Measurements from ENCODE around the gene ZNF845. TPM values are rescaled to one million over a fixed set of nuclear protein-coding genes. Genes with fewer than 3 reads are reported as not detected.
A peak's percentile ranks its signal among the peaks of the same experiment; 100 is the strongest.
"Not testable (repeated sequence)": the region's sequence is repeated elsewhere in the genome, so short reads cannot be mapped to it uniquely, and the experiment has no call there.

The ZNF845 gene
- total and polyA plus RNA-seq, 4 donors: 2.4 to 8.8 (median 4.5) TPM

DNA sequence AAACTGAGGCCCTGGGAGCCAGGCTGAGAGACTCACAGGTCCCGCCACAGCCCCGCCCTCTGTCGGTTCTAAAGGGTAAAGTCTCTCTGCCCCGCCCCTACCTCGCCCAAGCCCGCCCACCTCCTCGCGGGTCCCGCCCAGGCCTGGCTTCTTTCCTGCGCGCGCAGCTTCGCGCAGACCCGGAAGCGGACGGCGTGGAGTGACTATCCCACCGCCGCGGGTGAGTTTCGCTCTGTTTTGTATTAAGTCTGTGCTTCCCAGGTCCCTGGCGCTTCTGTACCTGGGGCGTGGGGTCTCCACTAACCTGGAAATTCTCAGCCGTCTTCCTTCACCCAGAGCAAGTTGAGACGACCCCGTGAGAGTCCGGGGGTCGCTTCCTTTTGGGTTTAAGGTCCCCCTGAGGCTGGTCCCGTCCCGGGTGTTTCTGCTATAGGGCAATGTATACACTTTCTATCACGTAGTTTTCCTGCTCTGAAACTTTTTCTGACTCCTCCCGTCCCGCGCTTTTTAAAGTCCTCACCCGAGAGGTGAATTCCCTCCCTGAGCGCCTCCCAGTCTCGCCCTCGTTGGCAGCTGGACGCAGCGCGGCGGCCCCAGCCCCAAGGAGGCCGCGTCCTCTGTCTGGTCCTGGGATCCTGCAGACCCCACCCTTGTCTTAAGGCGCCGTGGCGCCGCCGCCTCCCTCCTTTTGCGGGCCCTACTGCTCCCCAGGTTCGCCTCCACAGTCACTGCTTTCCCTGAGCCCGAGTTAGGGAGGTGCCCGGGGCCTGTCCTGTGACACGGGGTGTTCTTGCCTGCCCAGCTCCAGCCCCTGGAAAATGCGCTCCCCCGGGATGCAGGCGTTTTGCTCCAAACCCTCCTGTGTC, 61.7 kb downstream of the ZNF845 start, which contains the start of gene ZNF765:
Gene ZNF765, plus strand, starts transcription at position 176 of the 866 bp plus-strand sequence. CDS start 2,867 bp downstream, outside the sequence.
- Histone ChIP-seq H3K27me3 (ENCODE audit: control insufficient read depth in 3 of 3, insufficient read depth in 3 of 3, low read length in 2 of 3) (no peaks in the 10 kb centered on the region), H3K36me3 (ENCODE audit: control insufficient read depth in 4 of 4, insufficient read depth in 4 of 4, low read length in 4 of 4) (peaks cover 3 to 10% (median 9%) of the 10 kb centered on the region in 4 donors), H3K4me3 (peak within 1 kb of the TSS; percentile 69), H3K9me3 (ENCODE audit: control insufficient read depth in 4 of 4, insufficient read depth in 3 of 4, low read length in 3 of 4) (peaks cover 0 to 3% (median 0%) of the 10 kb centered on the region in 4 donors), H3K4me1 (ENCODE audit: control insufficient read depth in 5 of 5, insufficient read depth in 5 of 5, low read length in 5 of 5) (peaks cover 0 to 16% (median 3%) of the 10 kb centered on the region in 5 donors), H3K9ac (ENCODE audit: insufficient read depth in 1 of 2, low read length in 2 of 2) (peak within 1 kb of the TSS; percentile 37 to 77), H3K27ac (ENCODE audit: low read depth in 1 of 2, low read length in 1 of 2) (peak within 1 kb of the TSS; percentile 81 to 90)
- 1% methylated on average over 58 of the region's 58 CpGs for WGBS, 2 donors
- peak; percentile 99 for ATAC-seq (ENCODE audit: insufficient read depth, low FRiP score)
- TF ChIP-seq, protein P1, sequence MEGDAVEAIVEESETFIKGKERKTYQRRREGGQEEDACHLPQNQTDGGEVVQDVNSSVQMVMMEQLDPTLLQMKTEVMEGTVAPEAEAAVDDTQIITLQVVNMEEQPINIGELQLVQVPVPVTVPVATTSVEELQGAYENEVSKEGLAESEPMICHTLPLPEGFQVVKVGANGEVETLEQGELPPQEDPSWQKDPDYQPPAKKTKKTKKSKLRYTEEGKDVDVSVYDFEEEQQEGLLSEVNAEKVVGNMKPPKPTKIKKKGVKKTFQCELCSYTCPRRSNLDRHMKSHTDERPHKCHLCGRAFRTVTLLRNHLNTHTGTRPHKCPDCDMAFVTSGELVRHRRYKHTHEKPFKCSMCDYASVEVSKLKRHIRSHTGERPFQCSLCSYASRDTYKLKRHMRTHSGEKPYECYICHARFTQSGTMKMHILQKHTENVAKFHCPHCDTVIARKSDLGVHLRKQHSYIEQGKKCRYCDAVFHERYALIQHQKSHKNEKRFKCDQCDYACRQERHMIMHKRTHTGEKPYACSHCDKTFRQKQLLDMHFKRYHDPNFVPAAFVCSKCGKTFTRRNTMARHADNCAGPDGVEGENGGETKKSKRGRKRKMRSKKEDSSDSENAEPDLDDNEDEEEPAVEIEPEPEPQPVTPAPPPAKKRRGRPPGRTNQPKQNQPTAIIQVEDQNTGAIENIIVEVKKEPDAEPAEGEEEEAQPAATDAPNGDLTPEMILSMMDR (IDR thresholded peaks at IDR 0.05; ENCODE audit: control extremely low read depth, extremely low read depth): no peak
- DNase-seq: peak; percentile 96 to 97 (median 96)

- not testable (repeated sequence) for H3K9me3 ChIP-seq (ENCODE audit: control insufficient read depth in 4 of 4, insufficient read depth in 3 of 4, low read length in 3 of 4); DNase-seq; ATAC-seq (ENCODE audit: insufficient read depth, low FRiP score); H3K27me3 ChIP-seq (ENCODE audit: control insufficient read depth in 3 of 3, insufficient read depth in 3 of 3, low read length in 2 of 3)
- H3K4me3 ChIP-seq: peak overlapping the region; percentile 69
- H3K4me1 ChIP-seq (ENCODE audit: control insufficient read depth in 5 of 5, insufficient read depth in 5 of 5, low read length in 5 of 5): peaks cover 0 to 16% (median 3%) of the 10 kb centered on the region in 5 donors
- peak overlapping the region in 1 of 2 donors; percentile 81 for H3K27ac ChIP-seq (ENCODE audit: low read depth in 1 of 2, low read length in 1 of 2)
- H3K36me3 ChIP-seq (ENCODE audit: control insufficient read depth in 4 of 4, insufficient read depth in 4 of 4, low read length in 4 of 4): peaks cover 4 to 14% (median 10%) of the 10 kb centered on the region in 4 donors
- peak overlapping the region in 1 of 2 donors; percentile 37 for H3K9ac ChIP-seq (ENCODE audit: insufficient read depth in 1 of 2, low read length in 2 of 2)
- WGBS, 2 donors: 17 to 29% methylated on average over 9 of the region's 9 CpGs
Observed at GRCh38 chr19:53395840-53396524, 62.4 kb downstream of the ZNF845 start.

DNA sequence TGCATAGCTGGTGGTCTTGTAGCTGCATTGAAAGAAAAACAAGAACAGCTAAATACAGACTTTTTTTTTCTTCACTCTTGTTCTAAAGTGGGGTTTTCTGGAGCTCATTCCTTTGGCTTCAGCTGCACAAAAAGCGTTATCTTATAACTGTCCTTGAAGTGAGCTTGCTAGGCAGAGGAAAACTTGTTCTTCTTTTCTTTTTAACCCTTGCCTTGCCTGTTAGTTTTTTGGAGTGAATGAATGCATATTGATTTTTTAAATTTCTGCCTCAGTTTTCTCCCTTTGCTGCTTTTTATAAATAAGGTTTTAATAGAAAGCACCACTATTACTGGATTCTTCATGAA, 62.9 kb downstream of the ZNF845 start:
- H3K27me3 ChIP-seq (ENCODE audit: control insufficient read depth in 3 of 3, insufficient read depth in 3 of 3, low read length in 2 of 3): no peaks in the 10 kb centered on the region
- H3K9me3 ChIP-seq (ENCODE audit: control insufficient read depth in 4 of 4, insufficient read depth in 3 of 4, low read length in 3 of 4): no peaks in the 10 kb centered on the region
- 7 to 15% methylated on average over 1 of the region's 1 CpG for WGBS, 2 donors
- DNase-seq: no peak
- no peak overlapping the region for H3K27ac ChIP-seq (ENCODE audit: low read depth in 1 of 2, low read length in 1 of 2)
- peaks cover 0 to 16% (median 3%) of the 10 kb centered on the region in 5 donors for H3K4me1 ChIP-seq (ENCODE audit: control insufficient read depth in 5 of 5, insufficient read depth in 5 of 5, low read length in 5 of 5)
- no peak for ATAC-seq (ENCODE audit: insufficient read depth, low FRiP score)
- TF ChIP-seq, protein P1 (IDR thresholded peaks at IDR 0.05; ENCODE audit: control extremely low read depth, extremely low read depth): no peak
- no peak overlapping the region for H3K4me3 ChIP-seq
- H3K9ac ChIP-seq (ENCODE audit: insufficient read depth in 1 of 2, low read length in 2 of 2): no peak overlapping the region
- H3K36me3 ChIP-seq (ENCODE audit: control insufficient read depth in 4 of 4, insufficient read depth in 4 of 4, low read length in 4 of 4): peaks cover 4 to 15% (median 10%) of the 10 kb centered on the region in 4 donors

DNA sequence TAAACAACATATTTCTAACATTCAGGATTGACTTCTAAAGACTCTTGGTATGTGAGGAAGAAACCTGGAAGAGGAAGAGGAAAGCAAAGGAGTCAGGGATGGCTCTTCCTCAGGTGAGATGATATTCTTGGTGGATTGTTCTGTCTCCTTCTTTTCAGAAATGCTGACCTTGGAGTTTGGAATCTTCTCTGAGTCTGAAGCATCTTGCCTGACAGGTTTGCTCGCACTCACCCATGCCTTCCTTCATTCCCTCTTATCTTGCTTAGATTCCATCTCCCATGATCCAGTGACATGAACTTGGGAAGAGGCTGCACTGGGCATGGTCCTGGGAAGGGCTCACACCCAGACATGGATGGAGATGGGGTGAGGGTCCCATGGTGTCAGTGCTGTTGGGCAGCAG, 64.4 kb downstream of the ZNF845 start:
- not testable (repeated sequence) for ATAC-seq (ENCODE audit: insufficient read depth, low FRiP score); H3K9me3 ChIP-seq (ENCODE audit: control insufficient read depth in 4 of 4, insufficient read depth in 3 of 4, low read length in 3 of 4); H3K27me3 ChIP-seq (ENCODE audit: control insufficient read depth in 3 of 3, insufficient read depth in 3 of 3, low read length in 2 of 3); H3K27ac ChIP-seq (ENCODE audit: low read depth in 1 of 2, low read length in 1 of 2); DNase-seq; H3K9ac ChIP-seq (ENCODE audit: insufficient read depth in 1 of 2, low read length in 2 of 2); H3K4me3 ChIP-seq
- WGBS, 2 donors: 82 to 94% methylated on average over 1 of the region's 1 CpG
- peaks cover 0 to 16% (median 3%) of the 10 kb centered on the region in 5 donors for H3K4me1 ChIP-seq (ENCODE audit: control insufficient read depth in 5 of 5, insufficient read depth in 5 of 5, low read length in 5 of 5)
- peaks cover 4 to 22% (median 13%) of the 10 kb centered on the region in 4 donors for H3K36me3 ChIP-seq (ENCODE audit: control insufficient read depth in 4 of 4, insufficient read depth in 4 of 4, low read length in 4 of 4)

Other genes starting within 250 kb of the ZNF845 start
- gene ZNF160, start 230.3 kb upstream of the ZNF845 start, total RNA-seq: 10 to 100 TPM; 26.8 to 86.9 TPM
- 10 to 100 TPM; 16.7 to 17.9 TPM for gene ZNF160, start 230.3 kb upstream of the ZNF845 start, polyA plus RNA-seq
- 10 to 100 TPM in 1 of 2 donors, 1 to 10 TPM in 1; 4.5 to 16.6 TPM for gene ZNF415, start 200.8 kb upstream of the ZNF845 start, total RNA-seq
- gene ZNF415, start 200.8 kb upstream of the ZNF845 start, polyA plus RNA-seq: 1 to 10 TPM; 3.1 to 3.3 TPM
- gene ZNF347, start 174.7 kb upstream of the ZNF845 start, total RNA-seq: 10 to 100 TPM; 11.5 to 17.9 TPM
- gene ZNF347, start 174.7 kb upstream of the ZNF845 start, polyA plus RNA-seq: 1 to 10 TPM; 2.9 to 3.0 TPM
- 1 to 10 TPM; 2.5 to 6.7 TPM for gene ZNF665, start 140.4 kb upstream of the ZNF845 start, total RNA-seq
- gene ZNF665, start 140.4 kb upstream of the ZNF845 start, polyA plus RNA-seq: 1 to 10 TPM; 2.0 to 2.8 TPM
- 10 to 100 TPM; 12.6 to 44.7 TPM for gene ZNF677, start 78.9 kb upstream of the ZNF845 start, total RNA-seq
- 1 to 10 TPM; 6.7 to 7.8 TPM for gene ZNF677, start 78.9 kb upstream of the ZNF845 start, polyA plus RNA-seq
- gene VN1R2, start 75.5 kb upstream of the ZNF845 start, total RNA-seq: not detected
- gene VN1R2, start 75.5 kb upstream of the ZNF845 start, polyA plus RNA-seq: not detected
- not detected for gene VN1R4, start 66.0 kb upstream of the ZNF845 start, total RNA-seq
- not detected for gene VN1R4, start 66.0 kb upstream of the ZNF845 start, polyA plus RNA-seq
- gene ZNF525, start 32.0 kb downstream of the ZNF845 start, total RNA-seq: 10 to 100 TPM in 1 of 2 donors, 1 to 10 TPM in 1; 7.1 to 19.7 TPM
- gene ZNF525, start 32.0 kb downstream of the ZNF845 start, polyA plus RNA-seq: 1 to 10 TPM; 3.2 to 4.1 TPM
- 10 to 100 TPM in 1 of 2 donors, 1 to 10 TPM in 1; 8.6 to 11.3 TPM for gene ZNF765, start 61.4 kb downstream of the ZNF845 start, total RNA-seq
- gene ZNF765, start 61.4 kb downstream of the ZNF845 start, polyA plus RNA-seq: 1 to 10 TPM; 3.6 to 4.2 TPM
- 10 to 100 TPM in 1 of 2 donors, 1 to 10 TPM in 1; 7.9 to 11.4 TPM for gene ZNF761, start 98.2 kb downstream of the ZNF845 start, total RNA-seq
- gene ZNF761, start 98.2 kb downstream of the ZNF845 start, polyA plus RNA-seq: 1 to 10 TPM; 6.4 TPM
- 1 to 10 TPM; 2.8 to 5.3 TPM for gene ZNF813, start 134.0 kb downstream of the ZNF845 start, total RNA-seq
- gene ZNF813, start 134.0 kb downstream of the ZNF845 start, polyA plus RNA-seq: 1 to 10 TPM; 1.2 TPM
- 10 to 100 TPM; 21.2 to 27.9 TPM for gene ZNF331, start 204.4 kb downstream of the ZNF845 start, total RNA-seq
- gene ZNF331, start 204.4 kb downstream of the ZNF845 start, polyA plus RNA-seq: 10 to 100 TPM; 12.7 to 24.5 TPM